Breast epithelium (tissue), 4 donors: ENCODE data around the gene MYCN. TPM values are rescaled to one million over a fixed set of nuclear protein-coding genes. Genes with fewer than 3 reads are reported as not detected.

Experiments
- DNase-seq, 2 donors: peaks; one replicate each; pipeline ENCODE4 v3.0.0-alpha.2; 2019; ENCODE audit warnings: low spot score in 2 of 2
- H3K27ac ChIP-seq, 2 donors: fragments of 200-600 bp; sonication (generic) in 1 of 2; one replicate each; pipeline ENCODE4 v1.5.1; 2016 to 2019; ENCODE audit warnings: mild to moderate bottlenecking in 1 of 2
- H3K27me3 ChIP-seq, 2 donors: fragments of 200-600 bp; sonication (generic) in 1 of 2; one replicate each; pipeline versions ENCODE4 v1.5.1 to v1.6.0; 2017 to 2019; ENCODE audit warnings: control low read depth in 1 of 2, mild to moderate bottlenecking in 1 of 2
- H3K36me3 ChIP-seq: fragments of 200-600 bp; one replicate; pipeline ENCODE4 v1.5.1; 2019
- H3K4me1 ChIP-seq, 2 donors: fragments of 200-600 bp; sonication (generic); one replicate each; pipeline ENCODE4 v1.5.1; 2016 to 2019; ENCODE audit warnings: control low read depth in 1 of 2
- H3K4me3 ChIP-seq, 3 donors: fragments of 200-600 bp; sonication (generic); 1 replicate in 2 of 3; 2 replicates in 1 of 3; pipeline ENCODE4 v1.5.1; 2016 to 2019; ENCODE audit warnings: mild to moderate bottlenecking in 3 of 3, moderate library complexity in 2 of 3
- H3K9me3 ChIP-seq, 2 donors: fragments of 200-600 bp; sonication (generic) in 1 of 2; one replicate each; pipeline ENCODE4 v1.5.1; 2016 to 2019; ENCODE audit warnings: control low read depth in 1 of 2
- POLR2A ChIP-seq: fragments of 450-650 bp; IDR thresholded peaks from one replicate; pipeline ENCODE4 v1.6.1; 2016; ENCODE audit warnings: antibody characterized with exemption, mild to moderate bottlenecking, moderate library complexity
- POLR2AphosphoS5 ChIP-seq, 3 donors: sonication (generic); formaldehyde crosslinking; IDR thresholded peaks; one replicate each; pipeline ENCODE4 v1.6.1; 2017; ENCODE audit warnings: antibody characterized with exemption in 3 of 3
- intact Hi-C: fragments of 100-400 bp; cut with DNase I; formaldehyde crosslinking; loops from one replicate; pipeline ENCODE4 v1.15.1; 2023; ENCODE audit warnings: low total_unique reads
- total RNA-seq, 3 donors: library from RNA; depleted of rRNA; stranded (reverse); fragments of >200 nt; gene quantifications; one replicate each; pipeline ENCODE4 v1.1.0, GENCODE V29; 2016
- TF ChIP-seq, protein P1 (sequence below), 3 donors: fragments of 450-650 bp; IDR thresholded peaks; one replicate each; pipeline ENCODE4 v1.5.1; 2016 to 2017; ENCODE audit warnings: antibody characterized with exemption in 3 of 3, mild to moderate bottlenecking in 3 of 3, moderate library complexity in 3 of 3

The MYCN gene
- total RNA-seq, 3 donors from 2014 or later = 0.32 to 0.98 (median 0.59) TPM

DNA sequence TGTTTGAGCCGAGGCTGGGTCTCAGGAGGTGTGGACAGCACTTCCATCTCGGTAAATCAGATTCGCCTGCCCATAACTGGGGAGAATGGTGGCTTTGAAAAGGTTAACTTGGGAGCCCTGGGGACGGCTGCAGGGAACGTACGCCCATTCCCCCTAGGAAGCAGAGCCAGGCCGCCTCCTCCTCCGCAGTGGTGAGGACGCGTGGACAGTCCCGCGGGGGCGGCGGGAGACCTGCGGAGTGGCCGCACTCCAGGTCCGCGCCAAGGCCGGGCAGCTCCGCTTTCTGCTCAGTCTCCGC is 845 bp upstream of the MYCN start:
- DNase-seq = no peak
- H3K36me3 ChIP-seq = no peaks in the 10 kb centered on the region
- TF ChIP-seq POLR2AphosphoS5 (IDR thresholded peaks at IDR 0.05) = no peak
- TF ChIP-seq, protein P1, sequence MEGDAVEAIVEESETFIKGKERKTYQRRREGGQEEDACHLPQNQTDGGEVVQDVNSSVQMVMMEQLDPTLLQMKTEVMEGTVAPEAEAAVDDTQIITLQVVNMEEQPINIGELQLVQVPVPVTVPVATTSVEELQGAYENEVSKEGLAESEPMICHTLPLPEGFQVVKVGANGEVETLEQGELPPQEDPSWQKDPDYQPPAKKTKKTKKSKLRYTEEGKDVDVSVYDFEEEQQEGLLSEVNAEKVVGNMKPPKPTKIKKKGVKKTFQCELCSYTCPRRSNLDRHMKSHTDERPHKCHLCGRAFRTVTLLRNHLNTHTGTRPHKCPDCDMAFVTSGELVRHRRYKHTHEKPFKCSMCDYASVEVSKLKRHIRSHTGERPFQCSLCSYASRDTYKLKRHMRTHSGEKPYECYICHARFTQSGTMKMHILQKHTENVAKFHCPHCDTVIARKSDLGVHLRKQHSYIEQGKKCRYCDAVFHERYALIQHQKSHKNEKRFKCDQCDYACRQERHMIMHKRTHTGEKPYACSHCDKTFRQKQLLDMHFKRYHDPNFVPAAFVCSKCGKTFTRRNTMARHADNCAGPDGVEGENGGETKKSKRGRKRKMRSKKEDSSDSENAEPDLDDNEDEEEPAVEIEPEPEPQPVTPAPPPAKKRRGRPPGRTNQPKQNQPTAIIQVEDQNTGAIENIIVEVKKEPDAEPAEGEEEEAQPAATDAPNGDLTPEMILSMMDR (IDR thresholded peaks at IDR 0.05) = peak in 2 of 3 donors; percentile 42 to 65
- TF ChIP-seq POLR2A = no peak
- peaks cover 3 to 20% of the 10 kb centered on the region in 2 donors for H3K4me1 ChIP-seq
- no peak overlapping the region for H3K27ac ChIP-seq
- intact Hi-C loops = no loop called here
- peaks cover 3 to 32% of the 10 kb centered on the region in 2 donors for H3K27me3 ChIP-seq
- H3K4me3 ChIP-seq = peak overlapping the region; percentile 43 to 79 (median 54)
- H3K9me3 ChIP-seq = no peaks in the 10 kb centered on the region

GRCh38 chr2:15940661-15941480 is 521 bp downstream of the MYCN start:
- Histone ChIP-seq H3K9me3 (no peaks in the 10 kb centered on the region), H3K36me3 (no peaks in the 10 kb centered on the region), H3K27me3 (peaks cover 3 to 32% of the 10 kb centered on the region in 2 donors), H3K4me1 (peaks cover 3 to 20% of the 10 kb centered on the region in 2 donors), H3K4me3 (peak overlapping the region; percentile 43 to 79 (median 54)), H3K27ac (no peak overlapping the region)
- intact Hi-C loops = loop anchor here (10.0 kb wide), 1 partner anchor 794 kb away; no protein-coding TSS in a partner anchor
- DNase-seq = no peak
- TF ChIP-seq POLR2AphosphoS5 (IDR thresholded peaks at IDR 0.05) (no peak), POLR2A (no peak)
- TF ChIP-seq, protein P1 (IDR thresholded peaks at IDR 0.05) = no peak

GRCh38 chr2:15941481-15941850 is 1.1 kb downstream of the MYCN start:
- Histone ChIP-seq H3K9me3 (no peaks in the 10 kb centered on the region), H3K27me3 (peaks cover 3 to 32% of the 10 kb centered on the region in 2 donors), H3K4me1 (peaks cover 3 to 20% of the 10 kb centered on the region in 2 donors), H3K36me3 (no peaks in the 10 kb centered on the region), H3K27ac (no peak overlapping the region), H3K4me3 (peak overlapping the region; percentile 43 to 79 (median 54))
- no peak for DNase-seq
- intact Hi-C loops = loop anchor here (10.0 kb wide), 1 partner anchor 793 kb away; no protein-coding TSS in a partner anchor
- TF ChIP-seq POLR2A = no peak
- TF ChIP-seq POLR2AphosphoS5 (IDR thresholded peaks at IDR 0.05) = no peak
- TF ChIP-seq, protein P1 (IDR thresholded peaks at IDR 0.05) = no peak

DNA sequence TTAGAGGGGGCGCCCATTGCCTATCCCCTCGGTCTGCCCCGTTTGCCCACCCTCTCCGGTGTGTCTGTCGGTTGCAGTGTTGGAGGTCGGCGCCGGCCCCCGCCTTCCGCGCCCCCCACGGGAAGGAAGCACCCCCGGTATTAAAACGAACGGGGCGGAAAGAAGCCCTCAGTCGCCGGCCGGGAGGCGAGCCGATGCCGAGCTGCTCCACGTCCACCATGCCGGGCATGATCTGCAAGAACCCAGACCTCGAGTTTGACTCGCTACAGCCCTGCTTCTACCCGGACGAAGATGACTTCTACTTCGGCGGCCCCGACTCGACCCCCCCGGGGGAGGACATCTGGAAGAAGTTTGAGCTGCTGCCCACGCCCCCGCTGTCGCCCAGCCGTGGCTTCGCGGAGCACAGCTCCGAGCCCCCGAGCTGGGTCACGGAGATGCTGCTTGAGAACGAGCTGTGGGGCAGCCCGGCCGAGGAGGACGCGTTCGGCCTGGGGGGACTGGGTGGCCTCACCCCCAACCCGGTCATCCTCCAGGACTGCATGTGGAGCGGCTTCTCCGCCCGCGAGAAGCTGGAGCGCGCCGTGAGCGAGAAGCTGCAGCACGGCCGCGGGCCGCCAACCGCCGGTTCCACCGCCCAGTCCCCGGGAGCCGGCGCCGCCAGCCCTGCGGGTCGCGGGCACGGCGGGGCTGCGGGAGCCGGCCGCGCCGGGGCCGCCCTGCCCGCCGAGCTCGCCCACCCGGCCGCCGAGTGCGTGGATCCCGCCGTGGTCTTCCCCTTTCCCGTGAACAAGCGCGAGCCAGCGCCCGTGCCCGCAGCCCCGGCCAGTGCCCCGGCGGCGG is 1.7 kb downstream of the MYCN start:
- H3K27me3 ChIP-seq = peaks cover 3 to 32% of the 10 kb centered on the region in 2 donors

More for the DNA sequence above, 1.7 kb downstream of the MYCN start:
- no peak for DNase-seq
- peaks cover 3 to 20% of the 10 kb centered on the region in 2 donors for H3K4me1 ChIP-seq
- no peaks in the 10 kb centered on the region for H3K36me3 ChIP-seq
- TF ChIP-seq POLR2AphosphoS5 (IDR thresholded peaks at IDR 0.05) = no peak
- no peak for TF ChIP-seq POLR2A
- TF ChIP-seq, protein P1 (IDR thresholded peaks at IDR 0.05) = no peak
- H3K9me3 ChIP-seq = no peaks in the 10 kb centered on the region
- H3K4me3 ChIP-seq = peak overlapping the region; percentile 43 to 79 (median 54)
- H3K27ac ChIP-seq = peak overlapping the region in 1 of 2 donors; percentile 71
- intact Hi-C loops = loop anchor here (10.0 kb wide), 1 partner anchor 793 kb away; no protein-coding TSS in a partner anchor
